ENCODE measurements around the gene KLHL10. TPM values are rescaled to one million over a fixed set of nuclear protein-coding genes. Genes with fewer than 3 reads are reported as not detected.

The KLHL10 gene
- total RNA-seq, 1 donor from 2014 or later, result not detected

GRCh38 chr17:41882756-41883155 is 45.1 kb downstream of the KLHL10 start:
- intact Hi-C loops (cut with DNase I), result no loop called here
- DNase-seq (ENCODE audit: low spot score), result no peak

GRCh38 chr17:41885733-41886132 is 48.1 kb downstream of the KLHL10 start:
- intact Hi-C loops (cut with DNase I), result no loop called here
- DNase-seq (ENCODE audit: low spot score), result no peak

GRCh38 chr17:41888332-41888965 is 50.8 kb downstream of the KLHL10 start:
- no peak for DNase-seq (ENCODE audit: low spot score)
- intact Hi-C loops (cut with DNase I), result no loop called here

GRCh38 chr17:41891135-41892020 is 53.8 kb downstream of the KLHL10 start:
- DNase-seq (ENCODE audit: low spot score), result no peak
- intact Hi-C loops (cut with DNase I), result no loop called here

GRCh38 chr17:41892021-41892376 is 54.4 kb downstream of the KLHL10 start:
- intact Hi-C loops (cut with DNase I), result no loop called here

GRCh38 chr17:41893384-41893783 is 55.8 kb downstream of the KLHL10 start:
- no peak for DNase-seq (ENCODE audit: low spot score)
- intact Hi-C loops (cut with DNase I), result no loop called here

More at GRCh38 chr17:41892021-41892376, 54.4 kb downstream of the KLHL10 start:
- no peak for DNase-seq (ENCODE audit: low spot score)

GRCh38 chr17:41894791-41895331 is 57.2 kb downstream of the KLHL10 start:
- DNase-seq (ENCODE audit: low spot score), result no peak
- intact Hi-C loops (cut with DNase I), result no loop called here

- intact Hi-C loops (cut with DNase I), result no loop called here
- no peak for DNase-seq (ENCODE audit: low spot score)
Measured at GRCh38 chr17:41895617-41896016, 58.0 kb downstream of the KLHL10 start.

- DNase-seq (ENCODE audit: low spot score), result no peak
- intact Hi-C loops (cut with DNase I), result no loop called here
Measured at GRCh38 chr17:41896726-41897125, 59.1 kb downstream of the KLHL10 start.

Other genes with a start within 250 kb of the KLHL10 start
- gene KRT16, start 225.1 kb upstream of the KLHL10 start, total RNA-seq, result not detected
- gene KRT17, start 213.2 kb upstream of the KLHL10 start, total RNA-seq, result not detected
- 1,014 TPM for gene EIF1, start 148.9 kb upstream of the KLHL10 start, total RNA-seq
- not detected for gene GAST, start 125.5 kb upstream of the KLHL10 start, total RNA-seq
- 0.08 TPM for gene HAP1, start 103.2 kb upstream of the KLHL10 start, total RNA-seq
- 150 TPM for gene JUP, start 51.1 kb upstream of the KLHL10 start, total RNA-seq
- 5.1 TPM for gene P3H4, start 25.9 kb upstream of the KLHL10 start, total RNA-seq
- 17.7 TPM for gene FKBP10, start 24.8 kb upstream of the KLHL10 start, total RNA-seq
- 22.8 TPM for gene NT5C3B, start 1.6 kb upstream of the KLHL10 start, total RNA-seq
- 5.1 TPM for gene KLHL11, start 27.6 kb downstream of the KLHL10 start, total RNA-seq
- 33.6 TPM for gene ACLY, start 81.1 kb downstream of the KLHL10 start, total RNA-seq
- 0.54 TPM for gene ODAD4, start 92.8 kb downstream of the KLHL10 start, total RNA-seq
- gene CNP, start 129.0 kb downstream of the KLHL10 start, total RNA-seq, result 24.2 TPM
- 77.4 TPM for gene DNAJC7, start 179.6 kb downstream of the KLHL10 start, total RNA-seq
- gene NKIRAS2, start 182.3 kb downstream of the KLHL10 start, total RNA-seq, result 50.7 TPM
- gene C17orf113, start 212.8 kb downstream of the KLHL10 start, total RNA-seq, result 0.43 TPM

Measured in cardiac septum (tissue), 1 donor.